IPS-20b (cell line): ENCODE data around the gene FANCC.

ENCODE experiments used
- H3K27ac ChIP-seq: one replicate; pipeline ENCODE4 v1.5.1; 2013; ENCODE audit warnings: low read length
- H3K27me3 ChIP-seq: 2 replicates; pipeline ENCODE4 v1.6.1; 2013; ENCODE audit warnings: mild to moderate bottlenecking, low read length, inconsistent platforms; ENCODE audit not compliant: insufficient read depth
- H3K36me3 ChIP-seq: 2 replicates; pipeline ENCODE4 v1.6.1; 2013; ENCODE audit warnings: low read depth, mild to moderate bottlenecking, inconsistent platforms, low read length, moderate library complexity; ENCODE audit not compliant: insufficient read depth
- H3K4me1 ChIP-seq: 2 replicates; pipeline ENCODE4 v1.6.1; 2013; ENCODE audit warnings: mild to moderate bottlenecking, control low read depth, inconsistent platforms, low read length, moderate library complexity; ENCODE audit not compliant: insufficient read depth
- H3K4me3 ChIP-seq: 2 replicates; pipeline ENCODE4 v1.5.1; 2013; ENCODE audit warnings: mild to moderate bottlenecking, low read length, inconsistent platforms
- H3K9ac ChIP-seq: 2 replicates; pipeline ENCODE4 v1.6.1; 2013; ENCODE audit warnings: low read depth, mild to moderate bottlenecking, inconsistent platforms, low read length, moderate library complexity
- H3K9me3 ChIP-seq: 2 replicates; pipeline ENCODE4 v1.6.1; 2013; ENCODE audit warnings: mild to moderate bottlenecking, low read depth, low read length, inconsistent platforms; ENCODE audit not compliant: insufficient read depth

Gene FANCC

GRCh38 chr9:95325221-95325620 is 7.7 kb upstream of the FANCC start:
- Histone ChIP-seq H3K9ac (no peak overlapping the region), H3K4me3 (no peak overlapping the region), H3K4me1 (0 out of 2 replicates have a peak, but pooled peaks cover 2% of the 10 kb centered on the region), H3K36me3 (no peaks in the 10 kb centered on the region), H3K9me3 (peaks cover 46% of the 10 kb centered on the region), H3K27ac (no peak overlapping the region), H3K27me3 (no peaks in the 10 kb centered on the region)

- no peaks in the 10 kb centered on the region for H3K27me3 ChIP-seq
- peak overlapping the region; percentile 81 for H3K27ac ChIP-seq
- H3K4me1 ChIP-seq = peaks cover 8% of the 10 kb centered on the region; the same call in 1 of the 2 replicates
- H3K4me3 ChIP-seq = peak overlapping the region; percentile 95
- H3K9me3 ChIP-seq = no peaks in the 10 kb centered on the region
- peak overlapping the region; percentile 96 for H3K9ac ChIP-seq
- H3K36me3 ChIP-seq = no peaks in the 10 kb centered on the region
These were observed 343 bp upstream of the FANCC start for GRCh38 chr9:95317893-95318211.

- Histone ChIP-seq H3K9ac (peak overlapping the region; percentile 91; the same call in 1 of the 2 replicates), H3K4me1 (peaks cover 8% of the 10 kb centered on the region; the same call in 1 of the 2 replicates), H3K36me3 (no peaks in the 10 kb centered on the region), H3K27ac (peak overlapping the region; percentile 53), H3K4me3 (peak overlapping the region; percentile 95), H3K9me3 (no peaks in the 10 kb centered on the region), H3K27me3 (no peaks in the 10 kb centered on the region)
These were observed 753 bp downstream of the FANCC start for GRCh38 chr9:95316794-95317118.

GRCh38 chr9:95316274-95316673 is 1.2 kb downstream of the FANCC start:
- Histone ChIP-seq H3K9me3 (no peaks in the 10 kb centered on the region), H3K4me3 (peak overlapping the region; percentile 95), H3K27ac (peak overlapping the region; percentile 53), H3K9ac (peak overlapping the region; percentile 91; the same call in 1 of the 2 replicates), H3K27me3 (no peaks in the 10 kb centered on the region), H3K36me3 (no peaks in the 10 kb centered on the region), H3K4me1 (peaks cover 6% of the 10 kb centered on the region; the same call in 1 of the 2 replicates)

DNA sequence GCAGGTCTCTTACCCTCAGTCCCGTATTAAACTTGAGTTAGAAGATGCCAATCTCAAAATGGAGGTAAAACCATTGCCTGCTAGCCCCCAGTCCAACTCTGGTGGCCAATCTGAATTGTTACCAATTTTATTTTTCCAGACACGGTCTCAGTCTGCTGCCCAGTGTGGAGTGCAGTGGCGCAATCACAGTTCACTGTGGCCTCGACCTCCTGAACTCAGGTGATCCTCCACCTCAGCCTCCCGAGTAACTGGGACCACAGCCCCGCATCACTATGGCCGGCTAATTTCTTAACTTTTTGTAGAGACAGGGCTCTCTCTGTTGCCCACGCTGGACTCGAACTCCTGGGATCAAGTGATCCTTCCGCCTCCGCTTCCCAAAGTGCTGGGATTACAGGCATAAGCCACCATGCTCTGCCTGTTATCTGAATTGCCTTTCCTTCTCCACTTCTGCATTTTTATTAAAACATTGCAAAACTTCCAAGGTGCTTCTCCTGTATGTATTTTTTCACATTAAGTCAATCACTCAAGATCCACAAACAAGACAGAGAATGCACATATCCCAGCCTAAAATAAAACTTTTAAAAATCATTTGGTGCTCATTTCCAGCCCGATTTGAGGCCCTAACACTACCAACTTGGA is 2.3 kb downstream of the FANCC start:
- no peak overlapping the region for H3K9ac ChIP-seq
- no peak overlapping the region for H3K4me3 ChIP-seq

GRCh38 chr9:95313010-95313498 is 4.5 kb downstream of the FANCC start:
- Histone ChIP-seq H3K9me3 (no peaks in the 10 kb centered on the region), H3K27me3 (no peaks in the 10 kb centered on the region), H3K4me3 (peak overlapping the region; percentile 67), H3K27ac (no peak overlapping the region), H3K9ac (peak overlapping the region; percentile 56; the same call in 1 of the 2 replicates), H3K36me3 (no peaks in the 10 kb centered on the region), H3K4me1 (peaks cover 6% of the 10 kb centered on the region; the same call in 1 of the 2 replicates)

More for the DNA sequence above, 2.3 kb downstream of the FANCC start:
- Histone ChIP-seq H3K9me3 (no peaks in the 10 kb centered on the region), H3K27me3 (no peaks in the 10 kb centered on the region), H3K27ac (no peak overlapping the region), H3K4me1 (peaks cover 6% of the 10 kb centered on the region; the same call in 1 of the 2 replicates), H3K36me3 (no peaks in the 10 kb centered on the region)

DNA sequence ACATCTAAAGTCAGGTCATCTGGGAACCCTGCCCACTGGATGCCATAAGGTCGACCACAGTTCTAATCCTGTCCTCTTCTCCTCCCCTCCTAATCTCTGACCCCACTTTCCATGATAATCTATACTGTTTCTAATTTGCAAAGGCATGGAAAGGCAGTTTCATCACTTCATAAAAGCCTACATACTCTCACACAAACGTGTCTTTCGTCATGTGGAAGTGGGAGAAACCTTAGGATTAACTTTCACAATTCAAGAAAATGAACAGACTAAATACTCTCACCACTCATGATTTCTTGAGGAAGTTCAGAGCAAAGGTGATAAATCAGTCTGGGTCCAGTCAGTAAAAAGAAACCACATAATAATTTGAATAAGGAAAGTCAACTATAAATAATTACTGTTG is 5.5 kb downstream of the FANCC start:
- peaks cover 6% of the 10 kb centered on the region; the same call in 1 of the 2 replicates for H3K4me1 ChIP-seq
- no peak overlapping the region for H3K4me3 ChIP-seq
- H3K27me3 ChIP-seq = no peaks in the 10 kb centered on the region
- H3K9me3 ChIP-seq = no peaks in the 10 kb centered on the region
- no peak overlapping the region for H3K27ac ChIP-seq
- no peak overlapping the region for H3K9ac ChIP-seq
- no peaks in the 10 kb centered on the region for H3K36me3 ChIP-seq

DNA sequence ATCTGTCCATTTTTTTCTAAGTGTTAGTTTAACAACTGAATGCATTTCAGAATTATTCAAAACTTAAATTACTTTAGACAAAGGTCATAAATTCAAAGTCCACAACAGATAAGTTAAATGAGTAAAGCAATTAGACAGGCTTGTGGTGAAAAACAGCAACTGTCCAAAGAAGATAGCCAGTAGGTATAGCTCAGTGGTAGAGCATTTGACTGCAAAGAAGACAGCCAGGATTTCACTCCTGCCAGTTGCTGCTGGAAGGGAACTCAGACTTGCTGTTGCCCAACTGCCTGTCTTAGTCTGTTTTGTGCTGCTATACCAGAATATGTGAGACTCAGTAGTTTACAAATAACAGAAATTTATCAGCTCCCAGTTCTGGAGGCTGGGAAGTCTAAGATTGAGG is 10.0 kb downstream of the FANCC start:
- no peak overlapping the region for H3K9ac ChIP-seq

GRCh38 chr9:95306819-95307218 is 10.7 kb downstream of the FANCC start:
- H3K9me3 ChIP-seq = no peaks in the 10 kb centered on the region
- no peak overlapping the region for H3K27ac ChIP-seq
- H3K36me3 ChIP-seq = no peaks in the 10 kb centered on the region
- peaks cover 9% of the 10 kb centered on the region; the same call in 1 of the 2 replicates for H3K4me1 ChIP-seq
- no peak overlapping the region for H3K4me3 ChIP-seq
- no peak overlapping the region for H3K9ac ChIP-seq
- no peaks in the 10 kb centered on the region for H3K27me3 ChIP-seq

More for the DNA sequence above, 10.0 kb downstream of the FANCC start:
- no peaks in the 10 kb centered on the region for H3K27me3 ChIP-seq
- no peak overlapping the region for H3K4me3 ChIP-seq
- no peak overlapping the region for H3K27ac ChIP-seq
- H3K4me1 ChIP-seq = peaks cover 9% of the 10 kb centered on the region; the same call in 1 of the 2 replicates
- no peaks in the 10 kb centered on the region for H3K36me3 ChIP-seq
- no peaks in the 10 kb centered on the region for H3K9me3 ChIP-seq

GRCh38 chr9:95305770-95306492 is 11.6 kb downstream of the FANCC start:
- Histone ChIP-seq H3K9ac (no peak overlapping the region), H3K36me3 (no peaks in the 10 kb centered on the region), H3K4me1 (peaks cover 9% of the 10 kb centered on the region; the same call in 1 of the 2 replicates), H3K27ac (no peak overlapping the region), H3K9me3 (no peaks in the 10 kb centered on the region), H3K4me3 (no peak overlapping the region), H3K27me3 (no peaks in the 10 kb centered on the region)

- Histone ChIP-seq H3K4me3 (no peak overlapping the region), H3K36me3 (no peaks in the 10 kb centered on the region), H3K9me3 (no peaks in the 10 kb centered on the region), H3K27ac (no peak overlapping the region), H3K9ac (no peak overlapping the region), H3K4me1 (peaks cover 9% of the 10 kb centered on the region; the same call in 1 of the 2 replicates), H3K27me3 (no peaks in the 10 kb centered on the region)
These were observed 15.0 kb downstream of the FANCC start for GRCh38 chr9:95302479-95302878.

DNA sequence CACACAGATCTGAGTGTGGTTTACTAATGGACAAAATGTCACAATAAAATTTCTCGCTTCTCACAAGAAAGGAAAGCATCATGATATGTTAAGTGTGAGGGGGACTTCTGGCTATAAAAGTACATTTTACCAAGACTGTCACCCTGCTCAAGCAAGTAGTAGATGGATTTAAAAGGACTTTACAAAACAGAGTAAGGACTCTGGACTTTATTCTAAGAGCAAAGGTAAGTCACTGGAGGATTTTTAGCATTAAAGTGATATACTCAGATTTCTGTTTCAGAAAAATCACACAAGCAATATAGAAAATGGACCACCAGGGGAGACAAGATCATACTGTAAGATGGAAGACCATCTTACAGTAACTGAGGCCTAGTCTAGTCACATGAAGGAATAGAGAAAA is 19.7 kb downstream of the FANCC start:
- Histone ChIP-seq H3K4me1 (no peaks in the 10 kb centered on the region), H3K9ac (no peak overlapping the region), H3K9me3 (no peaks in the 10 kb centered on the region), H3K27me3 (no peaks in the 10 kb centered on the region), H3K27ac (no peak overlapping the region), H3K4me3 (no peak overlapping the region), H3K36me3 (no peaks in the 10 kb centered on the region)
